ENCODE measurements around the gene MRPS18A. TPM values are rescaled to one million over a fixed set of nuclear protein-coding genes. Genes with fewer than 3 reads are reported as not detected.

MRPS18A gene
- polyA plus RNA-seq, 1 experiment, result 41.0 TPM

GRCh38 chr6:43718387-43719105 lies 31.0 kb upstream of the MRPS18A start:
- no peak for DNase-seq (ENCODE audit: low read depth, low spot score)
- ChIA-PET CTCF (interaction anchor here (0.9 to 2.2 kb wide), 3 partner anchors 50 to 356 kb away, joined by 3 to 5 read pairs (median 3); no protein-coding TSS in a partner anchor), POLR2A (no interaction called here)
- H3K27me3 ChIP-seq (ENCODE audit: control insufficient read depth, insufficient read depth, low read length), result peaks cover 8% of the 10 kb centered on the region
- H3K9me3 ChIP-seq (ENCODE audit: control insufficient read depth, insufficient read depth, low read length), result no peaks in the 10 kb centered on the region
- TF ChIP-seq CTCF (IDR thresholded peaks at IDR 0.05; ENCODE audit: low read depth, low read length), result no peak
- H3K4me3 ChIP-seq (ENCODE audit: low read depth, low read length), result no peak overlapping the region
- H3K27ac ChIP-seq (ENCODE audit: low read depth, low read length), result no peak overlapping the region

GRCh38 chr6:43717822-43718221 lies 30.2 kb upstream of the MRPS18A start:
- Histone ChIP-seq H3K9me3 (ENCODE audit: control insufficient read depth, insufficient read depth, low read length) (no peaks in the 10 kb centered on the region), H3K4me3 (ENCODE audit: low read depth, low read length) (no peak overlapping the region), H3K27ac (ENCODE audit: low read depth, low read length) (no peak overlapping the region), H3K27me3 (ENCODE audit: control insufficient read depth, insufficient read depth, low read length) (peaks cover 8% of the 10 kb centered on the region)
- ChIA-PET CTCF (no interaction called here), POLR2A (no interaction called here)
- TF ChIP-seq CTCF (IDR thresholded peaks at IDR 0.05; ENCODE audit: low read depth, low read length), result no peak
- no peak for DNase-seq (ENCODE audit: low read depth, low spot score)

- H3K4me3 ChIP-seq (ENCODE audit: low read depth, low read length), result no peak overlapping the region
- H3K9me3 ChIP-seq (ENCODE audit: control insufficient read depth, insufficient read depth, low read length), result no peaks in the 10 kb centered on the region
- no peak overlapping the region for H3K27ac ChIP-seq (ENCODE audit: low read depth, low read length)
- no peak for TF ChIP-seq CTCF (IDR thresholded peaks at IDR 0.05; ENCODE audit: low read depth, low read length)
- ChIA-PET POLR2A (no interaction called here), CTCF (no interaction called here)
- DNase-seq (ENCODE audit: low read depth, low spot score), result no peak
- peaks cover 8% of the 10 kb centered on the region for H3K27me3 ChIP-seq (ENCODE audit: control insufficient read depth, insufficient read depth, low read length)
Observed at GRCh38 chr6:43717389-43717788, 29.8 kb upstream of the MRPS18A start.

GRCh38 chr6:43716099-43716498 lies 28.5 kb upstream of the MRPS18A start:
- TF ChIP-seq CTCF (IDR thresholded peaks at IDR 0.05; ENCODE audit: low read depth, low read length), result no peak
- no peak overlapping the region for H3K4me3 ChIP-seq (ENCODE audit: low read depth, low read length)
- no peak for DNase-seq (ENCODE audit: low read depth, low spot score)
- H3K9me3 ChIP-seq (ENCODE audit: control insufficient read depth, insufficient read depth, low read length), result no peaks in the 10 kb centered on the region
- H3K27ac ChIP-seq (ENCODE audit: low read depth, low read length), result no peak overlapping the region
- peaks cover 9% of the 10 kb centered on the region for H3K27me3 ChIP-seq (ENCODE audit: control insufficient read depth, insufficient read depth, low read length)
- CTCF ChIA-PET, result interaction anchor here (1.9 kb wide), 1 partner anchor 53 kb away, joined by 5 read pairs; no protein-coding TSS in a partner anchor
- POLR2A ChIA-PET, result no interaction called here

- H3K9me3 ChIP-seq (ENCODE audit: control insufficient read depth, insufficient read depth, low read length), result no peaks in the 10 kb centered on the region
- POLR2A ChIA-PET, result interaction anchor here (0.9 to 1.6 kb wide), 4 partner anchors 10 to 54 kb away, joined by 3 to 6 read pairs (median 4); partner anchors contain the start of gene VEGFA
Observed at GRCh38 chr6:43715056-43715788, 27.6 kb upstream of the MRPS18A start.

More at GRCh38 chr6:43715056-43715788, 27.6 kb upstream of the MRPS18A start:
- H3K4me3 ChIP-seq (ENCODE audit: low read depth, low read length), result no peak overlapping the region
- no peak overlapping the region for H3K27ac ChIP-seq (ENCODE audit: low read depth, low read length)
- CTCF ChIA-PET, result interaction anchor here (0.7 to 1.9 kb wide), 3 partner anchors 9 to 364 kb away, joined by 3 to 7 read pairs (median 5); no protein-coding TSS in a partner anchor
- TF ChIP-seq CTCF (IDR thresholded peaks at IDR 0.05; ENCODE audit: low read depth, low read length), result no peak
- no peak for DNase-seq (ENCODE audit: low read depth, low spot score)
- H3K27me3 ChIP-seq (ENCODE audit: control insufficient read depth, insufficient read depth, low read length), result peaks cover 8% of the 10 kb centered on the region
